ENCODE measurements around the gene FAM204A.

The FAM204A gene

GRCh38 chr10:118341791-118342637 is at the start of gene FAM204A:
Gene FAM204A, minus strand, starts transcription at chr10:118342324. Its CDS starts 5,909 bp downstream, at chr10:118336415.
- peak; percentile 28 to 95 (median 86) for DNase-seq

DNA sequence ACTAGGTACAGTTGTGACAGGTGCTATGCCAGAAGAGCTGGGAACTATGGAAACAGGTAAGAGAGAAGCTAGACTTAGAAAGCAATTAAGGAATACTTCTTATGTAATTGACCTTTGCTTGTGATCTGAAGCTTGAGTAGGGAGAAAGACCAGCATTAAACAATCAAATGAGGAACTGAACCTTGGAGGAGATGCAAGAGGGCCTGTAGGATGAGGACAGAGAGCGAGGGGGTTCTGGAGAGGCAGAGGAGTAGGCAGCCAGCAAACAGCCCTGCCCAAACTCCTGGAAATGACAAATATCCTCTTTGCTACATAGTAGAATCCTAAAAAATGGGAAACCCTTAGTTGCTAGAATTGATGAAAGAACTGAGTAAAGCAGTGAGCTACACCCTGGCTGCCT is 41.6 kb upstream of the FAM204A start:
- DNase-seq = peak in 1 of 56 donors; percentile 7

DNA sequence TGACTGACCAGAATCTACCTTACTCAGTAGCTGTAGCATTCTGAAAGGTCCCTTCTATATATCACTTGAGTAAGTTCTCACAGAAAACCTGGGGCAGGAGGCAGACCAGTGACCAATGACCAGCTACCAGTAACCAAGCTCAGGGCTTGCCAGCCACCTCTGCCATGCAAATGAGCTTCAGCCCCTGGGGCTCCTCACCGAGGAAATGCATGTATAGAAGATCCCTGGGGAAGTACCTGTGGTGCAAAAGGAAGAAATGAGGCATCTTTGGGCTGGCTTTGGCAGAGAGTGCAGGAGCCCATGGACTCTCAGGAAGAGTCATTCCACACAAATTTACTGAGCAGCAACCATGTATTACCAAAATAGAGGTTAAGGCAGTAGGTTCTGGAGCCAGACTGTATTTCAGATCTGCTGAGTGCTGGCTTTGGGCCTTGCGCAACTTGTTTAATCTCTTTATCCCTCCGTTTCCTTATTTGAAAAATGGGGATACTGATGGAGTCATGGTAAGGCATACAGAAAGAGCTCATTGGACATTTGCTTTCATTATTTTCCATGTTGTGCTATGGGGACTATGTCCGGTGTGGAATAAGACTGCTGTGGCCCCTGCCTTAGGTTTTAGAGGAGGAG is 41.1 kb upstream of the FAM204A start:
- DNase-seq = no peak

DNA sequence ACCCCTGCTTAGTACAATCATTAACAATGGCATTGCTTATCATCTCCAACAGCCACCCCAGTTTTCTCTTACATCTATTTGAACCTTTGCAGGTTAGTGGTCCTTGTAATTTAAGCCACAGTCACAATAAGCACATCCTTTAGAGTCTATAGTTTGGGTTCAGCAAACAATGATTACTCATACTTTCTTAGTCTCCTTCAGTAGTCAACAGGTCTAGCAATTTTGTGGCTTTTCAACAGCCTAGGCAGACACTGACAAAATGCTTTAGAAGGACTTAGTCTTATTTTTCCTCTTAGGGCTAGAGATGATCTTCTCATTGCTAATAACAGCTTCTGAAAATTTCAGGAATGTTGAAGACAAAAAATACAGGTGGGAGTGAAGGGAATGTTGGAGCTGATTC is 32.3 kb upstream of the FAM204A start:
- DNase-seq = no peak

GRCh38 chr10:118373786-118374185 is 31.7 kb upstream of the FAM204A start:
- no peak for DNase-seq

GRCh38 chr10:118370499-118370898 is 28.4 kb upstream of the FAM204A start:
- no peak for DNase-seq

DNA sequence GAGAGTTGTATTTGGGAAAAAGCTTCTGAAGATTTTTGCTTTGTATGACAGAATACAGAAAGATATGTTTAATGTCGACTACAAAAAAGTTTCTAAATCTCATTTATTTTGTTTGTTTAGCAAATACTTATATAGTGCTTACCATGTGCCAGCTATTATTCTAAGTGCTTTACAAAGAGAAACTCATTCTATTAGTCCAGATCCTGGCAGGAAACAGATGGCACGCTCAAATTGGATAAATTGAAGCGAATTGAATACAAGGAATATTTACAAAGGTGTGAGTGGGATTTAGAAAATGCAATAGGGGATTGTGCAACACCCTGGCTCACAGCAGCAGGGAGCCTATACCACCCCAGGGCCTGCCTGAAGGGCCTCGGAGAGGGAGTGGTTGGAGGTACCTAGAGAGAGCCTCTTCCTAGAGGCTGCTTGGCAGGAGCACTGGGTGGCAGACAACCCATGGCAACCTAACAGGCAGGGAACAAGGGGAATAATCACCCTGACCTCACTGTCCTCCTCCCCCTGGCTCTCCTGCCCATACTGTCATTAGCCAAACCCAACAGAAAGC is 27.6 kb upstream of the FAM204A start:
- no peak for DNase-seq

DNA sequence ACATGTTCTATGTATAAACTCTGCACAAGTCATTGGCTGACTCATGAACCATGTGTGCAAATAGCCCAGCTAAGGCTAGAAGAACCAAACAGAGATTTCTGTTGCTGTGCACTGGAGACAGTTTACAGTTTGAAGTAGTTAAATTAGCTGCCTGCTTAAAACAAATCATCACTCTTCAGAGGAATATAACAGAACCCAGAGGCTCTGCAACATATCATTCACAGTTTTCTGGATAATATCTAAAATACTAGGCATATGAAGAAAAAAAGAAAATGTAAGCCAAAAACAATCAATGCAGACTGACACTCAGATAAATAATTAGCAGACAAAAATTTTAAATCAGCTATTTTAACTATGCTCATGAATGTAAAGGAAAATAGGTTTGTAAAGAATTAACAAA is 23.6 kb upstream of the FAM204A start:
- DNase-seq = no peak

GRCh38 chr10:118362103-118362502 is 20.0 kb upstream of the FAM204A start:
- no peak for DNase-seq

DNA sequence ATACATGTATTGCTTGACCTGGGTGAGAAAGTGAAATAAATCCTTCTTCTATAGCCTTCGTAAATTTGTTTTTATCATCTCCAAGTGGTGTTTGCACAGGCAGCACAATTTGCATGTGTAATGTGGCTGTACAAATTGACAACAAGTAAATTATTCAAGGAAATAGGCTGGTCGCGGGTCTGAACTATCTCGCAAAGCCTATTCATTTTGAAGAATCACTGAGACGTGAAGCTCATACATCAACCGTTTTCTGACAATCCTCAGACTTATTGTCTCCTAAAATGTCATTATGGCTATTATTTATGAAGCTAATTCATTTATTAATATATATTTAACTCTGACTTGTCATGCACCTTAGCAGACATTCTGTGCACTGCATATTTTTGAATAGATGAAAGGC is 16.2 kb upstream of the FAM204A start:
- no peak for DNase-seq

DNA sequence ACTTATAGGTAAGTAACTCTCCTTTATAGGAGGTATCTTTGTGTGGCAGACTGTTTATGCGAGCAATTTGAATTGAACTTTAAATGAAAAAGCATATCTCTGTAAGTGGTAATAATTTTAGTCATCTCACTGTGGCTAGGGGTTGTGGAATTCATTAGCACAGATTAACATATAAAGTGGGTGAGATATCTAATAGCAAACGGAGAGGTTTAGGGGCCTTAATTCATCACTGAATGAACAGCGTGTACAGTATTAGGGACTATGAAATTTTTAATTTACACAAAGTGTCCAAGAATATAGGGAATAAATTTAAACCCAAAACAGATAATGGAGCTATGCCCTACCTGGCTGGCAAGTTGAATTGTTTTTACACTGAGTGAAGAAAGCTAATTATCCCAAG is 15.7 kb upstream of the FAM204A start:
- DNase-seq = no peak

- no peak for DNase-seq
These were observed 14.5 kb upstream of the FAM204A start for GRCh38 chr10:118356628-118357027.

DNA sequence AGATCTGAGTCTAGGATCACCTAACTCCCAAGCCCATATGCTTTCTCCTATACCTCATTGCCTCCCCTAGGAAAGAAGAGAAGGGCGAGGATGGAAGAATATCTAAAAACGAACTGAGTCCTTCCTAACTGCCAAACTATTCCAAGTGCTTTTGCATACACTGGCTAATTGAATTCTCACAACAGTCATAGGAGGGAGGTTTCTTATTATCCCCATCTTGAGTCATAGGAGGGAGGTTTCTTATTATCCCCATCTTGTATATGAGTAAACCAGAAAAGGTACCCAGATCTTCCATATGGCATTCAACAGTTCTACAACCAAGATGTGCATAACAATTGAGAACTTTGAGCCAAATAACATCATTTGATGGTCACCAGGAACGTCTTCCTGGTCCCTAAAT is 13.1 kb upstream of the FAM204A start:
- no peak for DNase-seq

- no peak for DNase-seq
These were observed 7.1 kb upstream of the FAM204A start for GRCh38 chr10:118349235-118349634.

DNA sequence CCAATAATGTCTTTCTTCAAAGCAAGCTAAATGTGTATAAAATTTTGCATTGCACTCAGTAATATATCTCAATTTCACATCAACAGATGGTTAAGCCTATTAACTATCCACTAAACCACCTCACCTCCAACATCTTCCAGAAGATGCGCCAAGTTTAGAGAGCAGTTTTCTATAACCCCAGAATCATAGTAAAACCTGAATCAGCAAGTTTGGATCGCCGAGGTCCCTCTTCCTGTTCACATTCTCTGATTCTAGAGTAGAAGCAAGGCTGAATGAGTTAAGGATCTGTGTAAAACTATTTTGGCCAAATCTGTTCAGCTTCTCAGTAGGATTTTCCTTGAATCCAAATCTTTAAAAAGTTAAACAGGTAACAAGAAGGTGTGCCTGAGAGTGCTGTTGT is 1.4 kb upstream of the FAM204A start:
- no peak for DNase-seq

DNA sequence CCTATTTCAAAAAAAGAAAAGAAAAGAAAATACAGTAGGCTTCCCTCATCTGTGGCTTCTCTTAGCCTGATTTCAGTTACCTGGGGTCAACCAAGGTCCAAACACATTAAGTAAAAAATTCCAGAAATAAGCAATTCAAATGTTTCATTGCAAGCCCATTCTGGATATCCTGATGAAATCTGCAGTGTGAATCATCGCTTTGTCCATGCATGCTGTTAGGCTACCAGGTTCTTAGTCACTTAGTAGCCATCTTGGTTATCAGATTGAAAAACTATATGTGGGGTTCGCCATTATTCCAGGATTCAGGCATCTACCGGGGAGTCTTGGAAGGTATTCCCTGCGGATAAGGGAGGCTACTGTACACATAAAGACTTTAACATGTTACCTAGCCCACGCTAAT is 991 bp upstream of the FAM204A start:
- DNase-seq = no peak

- DNase-seq = peak in 4 of 56 donors; percentile 6 to 30 (median 10)
These were observed 505 bp upstream of the FAM204A start for GRCh38 chr10:118342638-118343020.

DNA sequence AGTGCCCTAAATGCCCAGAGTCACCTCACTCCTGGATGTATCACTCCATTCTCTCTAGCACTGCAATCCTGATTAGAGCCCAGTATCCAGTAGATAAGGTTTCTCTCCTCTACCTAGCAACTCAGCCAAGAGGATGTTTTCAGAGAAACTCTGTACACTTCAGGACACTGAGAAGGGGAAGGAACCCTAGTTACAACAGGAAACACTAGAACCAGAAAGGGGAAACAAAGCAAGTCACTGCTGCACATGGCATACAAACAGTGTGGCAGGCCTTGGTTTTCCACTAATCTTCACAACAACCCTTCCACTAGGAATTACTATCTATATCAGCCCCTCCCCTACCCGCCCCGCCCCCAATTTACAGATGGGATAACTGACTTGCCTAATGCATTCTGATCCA is 1.6 kb downstream of the FAM204A start:
- DNase-seq = no peak

- DNase-seq = no peak
These were observed 3.0 kb downstream of the FAM204A start for GRCh38 chr10:118339111-118339510.

DNA sequence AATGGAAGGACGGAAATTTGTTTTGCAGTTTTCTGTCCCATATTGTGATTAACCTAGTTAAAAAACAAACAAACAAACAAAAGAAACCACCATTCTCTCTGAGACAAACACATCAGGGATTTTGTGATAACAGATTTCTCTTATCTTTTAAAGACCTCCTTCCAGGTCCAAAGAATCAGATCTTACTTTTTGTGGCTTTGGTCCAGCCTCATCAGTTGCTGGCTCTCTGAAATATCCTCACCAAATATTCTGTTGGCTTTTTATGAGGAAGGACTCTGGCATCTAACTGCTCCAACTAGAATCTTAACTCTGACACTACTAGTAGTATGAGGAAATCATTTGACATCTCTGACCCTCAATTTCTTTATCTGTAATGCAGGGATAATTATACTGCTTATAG is 4.8 kb downstream of the FAM204A start:
- no peak for DNase-seq

DNA sequence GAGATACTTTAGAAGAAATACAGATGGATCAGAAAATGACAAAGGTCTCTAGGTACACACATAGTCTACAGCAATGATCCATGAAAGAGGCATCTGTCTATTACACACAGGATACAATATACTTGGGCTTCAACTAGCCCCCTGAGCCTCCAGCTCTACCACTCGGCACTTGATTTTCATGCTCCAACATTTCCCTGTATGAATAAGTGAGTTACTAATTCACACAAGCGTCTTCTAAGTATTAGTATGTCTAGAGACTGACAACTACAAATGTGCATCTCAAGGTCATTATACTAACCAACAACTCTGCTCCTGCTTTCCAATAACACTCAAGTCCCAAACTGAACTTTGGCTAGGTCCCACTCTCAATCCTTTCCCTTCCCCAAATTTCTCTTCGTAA is 8.3 kb downstream of the FAM204A start:
- DNase-seq = no peak

DNA sequence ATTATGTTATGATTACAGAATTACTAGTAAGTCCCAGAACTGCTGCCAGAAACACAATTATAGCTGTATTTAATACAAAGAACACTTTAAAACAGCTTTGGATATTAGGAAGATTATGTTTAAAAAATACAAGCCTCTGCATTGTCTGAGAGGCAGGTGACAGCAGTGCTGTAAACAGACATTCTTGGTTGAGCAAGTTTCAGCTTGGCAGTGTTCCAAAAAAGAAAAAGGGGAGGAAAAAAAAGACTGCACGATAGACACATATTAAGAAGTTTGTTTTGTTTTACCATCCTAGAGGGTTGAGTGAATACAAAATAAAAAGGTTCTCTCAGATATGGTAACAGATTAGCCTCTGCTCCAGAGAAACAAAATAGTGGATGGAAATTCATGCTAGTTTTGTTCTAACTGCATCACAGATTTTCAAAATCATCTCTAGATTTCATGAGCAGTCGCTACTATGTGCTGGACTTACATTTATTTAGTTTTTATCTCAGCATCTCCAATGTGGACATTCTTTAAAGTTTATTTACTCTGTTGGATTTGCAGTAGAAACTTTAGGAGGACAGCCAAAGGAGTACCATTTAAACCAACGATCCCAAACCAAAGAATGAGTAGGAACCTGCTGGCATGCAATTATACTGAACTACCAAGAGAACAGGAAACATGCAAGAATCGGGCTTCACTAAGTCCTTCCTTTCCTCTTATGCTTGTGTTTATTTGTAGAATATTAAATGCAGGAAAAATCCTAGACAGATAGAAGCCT is 9.0 kb downstream of the FAM204A start:
- DNase-seq = no peak

All from nucleus accumbens (tissue), 56 donors.